HG03064 (cell line): ENCODE data around the gene CHSY3.

Experiments
- ATAC-seq: cut with Tn5 transposase; IDR thresholded peaks from one replicate; pipeline ENCODE4 v1.9.1; 2021; ENCODE audit warnings: low read depth; ENCODE audit not compliant: unreplicated experiment

The CHSY3 gene

DNA sequence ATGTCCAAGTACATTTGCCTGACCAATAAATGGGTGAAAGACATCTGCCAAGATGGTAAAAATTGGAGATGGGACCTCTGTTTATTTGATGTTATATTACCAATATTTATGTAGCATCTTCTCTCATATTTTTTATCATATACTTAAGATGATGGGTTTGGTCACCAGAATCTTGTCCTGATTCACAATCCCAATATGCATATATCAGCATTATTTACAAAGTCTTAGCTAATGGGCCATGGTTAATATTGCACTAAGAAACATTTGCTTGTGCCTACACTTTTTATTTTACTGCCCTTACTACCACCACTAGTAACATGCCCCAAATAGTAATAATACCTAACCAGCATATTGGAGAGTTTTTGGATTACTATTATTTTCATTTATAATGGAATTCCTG lies 116.7 kb downstream of the CHSY3 start:
- no peak for ATAC-seq

DNA sequence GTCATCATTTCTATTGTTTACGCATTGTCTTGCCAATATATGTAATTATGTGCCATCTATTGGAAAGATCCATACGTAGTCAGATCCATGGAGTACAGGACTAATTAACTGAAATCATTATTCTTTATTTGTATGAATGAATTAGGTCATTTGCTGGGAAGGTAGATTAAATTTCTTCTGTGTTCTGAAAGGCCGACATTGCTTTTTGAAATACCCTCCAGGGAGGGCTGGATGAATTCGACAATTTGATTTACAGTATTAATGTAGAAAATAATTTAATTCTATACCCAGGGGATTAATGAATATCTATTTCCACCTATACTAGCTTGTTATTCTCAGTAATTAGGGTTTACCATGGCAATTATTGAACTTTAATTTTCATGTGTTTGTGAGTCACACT lies 117.6 kb downstream of the CHSY3 start:
- ATAC-seq = no peak

DNA sequence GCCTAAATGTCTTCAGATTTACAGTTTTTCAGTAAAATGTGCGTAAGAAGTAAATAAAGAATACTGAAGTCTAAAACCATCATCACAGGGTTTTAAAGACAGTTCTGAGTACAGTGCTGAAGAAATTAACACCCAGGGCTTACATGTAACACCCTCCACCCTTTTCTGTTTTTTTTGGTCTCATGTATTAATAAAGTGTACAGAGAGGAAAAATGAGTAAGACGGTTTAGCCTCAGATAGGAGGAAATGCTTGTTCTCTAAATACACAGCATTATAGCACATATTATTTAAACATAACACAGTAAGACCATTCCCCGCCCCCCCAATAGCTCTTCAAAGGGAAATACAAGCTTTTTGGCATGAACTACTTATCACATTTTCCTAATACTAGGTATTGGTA lies 119.3 kb downstream of the CHSY3 start:
- no peak for ATAC-seq

DNA sequence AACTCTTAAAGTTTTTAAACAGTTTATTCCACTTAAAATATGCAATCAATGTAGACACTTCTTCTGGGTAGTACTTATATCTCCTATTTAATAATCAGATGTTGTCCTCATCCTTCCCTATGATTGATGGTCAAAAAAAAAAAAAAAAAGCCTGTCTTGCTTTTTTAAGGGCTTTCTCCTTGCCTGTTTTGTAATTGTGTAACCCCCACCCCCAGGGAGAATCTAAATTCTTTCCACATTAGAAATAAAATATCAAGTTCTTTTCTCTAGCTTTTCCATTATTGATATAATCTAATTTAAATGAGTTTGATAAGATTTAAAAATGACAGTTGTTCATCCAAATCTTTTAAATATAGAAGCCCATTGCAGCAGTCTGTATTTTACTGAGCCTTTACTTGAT lies 119.7 kb downstream of the CHSY3 start:
- no peak for ATAC-seq

DNA sequence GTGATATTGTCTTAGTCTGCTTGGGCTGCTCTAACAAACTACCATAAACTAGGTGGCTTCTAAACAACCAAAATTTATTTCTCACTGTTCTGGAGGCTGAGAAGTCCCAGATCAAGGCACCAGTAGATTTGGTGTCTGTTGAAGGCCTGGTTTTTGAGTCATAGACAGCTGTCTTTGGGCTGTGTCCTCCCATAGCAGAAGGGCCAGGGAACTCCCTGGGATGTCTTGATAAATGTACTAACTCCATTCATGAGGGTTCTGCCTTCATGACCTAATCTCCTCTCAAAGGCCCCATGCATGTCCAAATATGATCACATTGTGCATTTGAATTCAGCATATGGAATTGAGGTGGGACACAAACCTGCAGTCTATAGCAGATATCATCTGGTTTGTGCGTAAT lies 121.2 kb downstream of the CHSY3 start:
- ATAC-seq = no peak

DNA sequence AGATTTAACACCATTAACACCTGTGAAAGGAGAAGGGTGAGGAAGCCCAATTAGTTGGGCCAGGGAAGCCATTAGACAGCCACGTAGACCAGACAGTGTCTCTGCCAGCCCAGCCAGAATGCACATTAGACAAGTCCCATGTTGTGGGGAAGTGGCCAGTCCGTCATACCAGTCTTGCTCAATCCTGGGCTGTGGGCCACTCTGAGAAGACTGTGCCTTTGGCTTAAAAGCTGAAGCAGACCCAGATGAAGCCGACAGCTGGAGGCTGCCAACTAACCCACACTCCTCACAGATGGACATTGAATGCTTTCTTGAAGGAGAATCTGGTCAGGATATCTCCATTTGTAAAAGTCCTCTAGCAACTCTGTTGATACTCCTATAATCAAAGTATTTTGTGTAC lies 128.5 kb downstream of the CHSY3 start:
- ATAC-seq = no peak

DNA sequence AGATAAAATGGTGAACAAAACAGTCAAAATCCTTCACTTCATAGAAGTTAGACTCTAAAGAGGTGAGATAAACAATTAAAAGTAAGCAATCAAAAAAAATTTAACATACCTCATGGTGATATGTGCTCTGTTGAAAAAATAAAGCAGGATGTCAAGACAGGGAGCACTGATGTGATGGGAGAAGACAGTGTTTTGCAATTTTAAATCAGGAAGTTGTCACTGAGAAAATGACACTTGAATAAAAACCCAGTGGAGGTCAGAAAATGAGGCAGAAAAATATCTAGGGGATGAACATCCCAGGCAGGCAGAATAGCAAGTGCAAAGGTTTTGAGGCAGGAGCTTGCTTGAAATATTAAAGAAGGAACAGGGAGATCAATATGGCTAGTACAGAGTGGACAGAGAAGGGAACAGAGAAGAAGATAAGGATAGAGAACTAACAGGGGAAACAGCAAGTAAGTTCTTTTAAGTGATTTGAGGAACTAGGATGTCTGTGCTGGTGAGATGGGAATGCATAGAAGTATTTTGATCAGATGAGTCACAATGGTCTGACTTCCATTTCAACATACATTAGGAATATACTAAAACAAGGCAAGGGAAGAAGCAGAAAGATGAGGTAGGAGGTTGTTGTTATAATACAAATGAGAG lies 130.4 kb downstream of the CHSY3 start:
- ATAC-seq = no peak

DNA sequence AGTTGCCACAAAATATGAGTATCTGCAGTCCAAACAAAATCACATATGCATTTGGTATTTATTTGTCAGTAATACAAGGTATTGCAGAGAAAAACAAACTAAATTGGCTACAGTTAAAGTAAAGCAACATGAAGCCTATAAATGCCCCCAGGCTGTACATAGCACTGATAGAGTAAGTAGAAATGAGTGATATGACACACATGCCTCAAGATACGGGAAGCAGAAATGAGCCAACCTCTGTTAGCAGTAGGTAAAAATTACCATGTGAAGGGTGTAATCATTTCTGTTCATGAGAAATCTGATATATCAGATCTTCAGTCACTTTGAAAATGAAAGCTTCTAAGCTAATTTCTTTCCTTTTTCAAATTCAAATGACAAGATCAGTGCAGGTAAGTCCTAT lies 131.1 kb downstream of the CHSY3 start:
- ATAC-seq = no peak

DNA sequence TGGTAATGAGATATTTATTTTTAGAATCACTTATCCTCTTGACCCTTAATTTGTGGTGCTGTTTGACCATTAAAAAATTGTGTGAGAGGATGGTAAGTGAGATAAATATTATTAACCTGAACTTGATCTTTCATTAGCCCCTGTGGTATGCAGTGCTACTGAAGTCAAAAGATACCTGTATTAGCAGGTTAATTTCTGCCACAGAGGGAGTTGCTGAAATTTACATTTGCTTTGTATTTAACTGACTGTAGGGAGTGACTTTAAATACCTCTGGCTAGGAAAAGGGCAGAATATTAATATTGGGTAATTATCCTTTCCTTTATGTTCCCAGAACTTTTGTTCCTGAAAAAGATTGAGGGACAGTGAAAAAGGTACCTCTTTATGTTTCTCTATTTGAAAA lies 133.6 kb downstream of the CHSY3 start:
- no peak for ATAC-seq

DNA sequence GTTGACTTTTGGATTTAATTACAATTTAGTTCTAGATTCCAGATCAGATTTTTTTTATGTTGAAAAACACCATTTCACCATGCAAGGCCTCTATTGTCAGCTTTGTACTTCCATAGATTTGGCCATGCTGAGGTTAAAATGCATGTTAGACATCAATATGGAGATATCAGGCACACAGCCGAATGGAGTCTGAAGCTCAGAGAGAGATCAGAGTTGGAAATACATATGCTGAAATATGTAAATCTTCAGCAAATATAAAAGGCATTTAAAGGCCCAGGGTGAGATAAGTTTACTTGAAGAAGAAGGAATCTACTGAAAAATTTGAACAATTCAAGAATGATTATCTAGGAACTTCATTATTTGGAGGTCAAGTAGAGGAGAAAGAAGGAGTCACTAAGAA lies 139.6 kb downstream of the CHSY3 start:
- no peak for ATAC-seq

DNA sequence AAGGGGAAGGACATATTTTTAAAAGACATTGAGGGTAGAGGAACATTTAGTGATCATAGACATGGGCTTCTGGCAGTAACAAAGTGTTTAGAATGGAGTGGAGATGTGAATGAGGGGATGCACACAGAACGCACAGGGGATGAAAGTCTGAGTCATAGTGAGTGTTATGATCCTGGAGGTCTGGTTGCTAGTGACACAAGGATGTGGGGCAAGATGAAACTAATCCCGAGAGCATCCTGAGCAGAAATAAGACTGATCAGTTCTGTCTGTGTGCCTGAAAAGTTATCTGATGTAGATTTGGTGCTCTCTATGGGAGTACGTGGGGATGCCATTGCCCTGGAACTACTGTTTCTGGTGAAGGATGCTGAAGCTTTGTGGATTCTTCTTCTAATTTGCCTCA lies 141.1 kb downstream of the CHSY3 start:
- no peak for ATAC-seq

DNA sequence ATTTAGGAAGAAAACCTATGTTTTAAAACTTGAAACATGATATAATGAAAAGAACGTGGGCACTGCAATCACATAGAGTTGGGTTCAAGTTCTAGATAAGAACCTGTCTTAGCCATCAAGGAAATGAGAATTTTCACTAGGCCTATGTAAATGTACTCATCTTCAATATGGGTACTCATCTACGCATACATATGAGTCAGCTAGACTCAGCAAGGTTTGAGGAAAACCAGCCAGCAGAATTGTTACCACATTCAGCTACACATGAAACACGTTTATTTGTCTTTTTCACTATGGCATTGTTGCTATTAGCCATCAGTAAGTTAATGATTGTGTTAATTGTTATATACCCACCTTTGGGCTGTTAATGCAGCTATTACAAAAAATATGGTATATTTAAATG lies 146.3 kb downstream of the CHSY3 start:
- ATAC-seq = no peak

DNA sequence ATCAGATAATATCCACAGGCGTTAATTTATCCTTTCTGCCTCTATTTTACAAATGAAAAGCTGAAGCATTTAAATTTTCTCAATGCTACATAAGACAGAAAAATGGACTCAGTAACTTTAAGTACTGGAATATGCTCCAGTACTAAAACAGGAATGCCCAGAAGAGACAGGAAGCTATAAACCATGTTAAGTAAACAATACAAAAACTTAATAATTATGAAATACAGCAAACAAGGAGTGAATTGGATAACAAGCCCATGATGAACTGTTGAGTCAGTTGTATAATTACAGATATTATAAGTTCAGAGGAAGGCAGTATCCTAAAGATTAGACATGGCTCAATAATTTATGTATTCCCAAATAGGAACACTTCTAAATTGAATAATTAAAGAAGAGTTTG lies 148.5 kb downstream of the CHSY3 start:
- ATAC-seq = no peak

DNA sequence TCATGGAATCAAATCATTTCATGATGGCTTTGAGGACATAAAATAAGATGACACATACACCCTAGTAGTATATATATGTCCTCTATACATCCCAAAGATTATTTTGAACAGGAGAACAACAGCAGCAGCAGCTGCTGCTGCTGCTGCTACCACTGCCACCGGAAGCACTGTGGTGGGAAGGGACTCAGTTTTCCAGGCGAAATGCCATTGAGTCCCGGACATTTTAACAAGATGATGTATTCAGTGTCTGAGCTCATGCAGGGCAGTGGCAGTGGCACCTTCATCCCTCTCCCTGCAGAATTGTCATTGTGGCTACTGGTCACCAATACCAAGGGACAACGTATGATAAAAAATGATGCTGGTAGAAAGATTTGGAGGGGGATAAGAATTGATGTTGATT lies 151.3 kb downstream of the CHSY3 start:
- no peak for ATAC-seq

DNA sequence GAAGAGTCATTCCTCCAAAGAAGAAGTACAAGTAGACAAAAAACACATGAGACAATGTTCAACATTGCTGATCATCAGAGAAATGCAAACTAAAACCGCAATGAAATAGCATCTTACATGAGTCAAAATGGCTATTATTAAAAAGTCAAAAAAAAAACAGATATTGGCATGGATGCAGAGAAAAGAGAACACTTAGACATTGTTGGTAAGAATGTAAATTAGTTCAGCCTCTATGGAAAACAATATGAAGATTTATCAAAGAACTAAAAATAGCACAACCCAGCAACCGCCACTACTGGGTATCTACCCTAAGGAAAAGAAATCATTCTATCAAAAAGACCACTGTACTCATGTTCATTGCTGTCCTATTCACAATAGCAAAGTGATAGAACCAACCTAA lies 157.5 kb downstream of the CHSY3 start:
- ATAC-seq = no peak

DNA sequence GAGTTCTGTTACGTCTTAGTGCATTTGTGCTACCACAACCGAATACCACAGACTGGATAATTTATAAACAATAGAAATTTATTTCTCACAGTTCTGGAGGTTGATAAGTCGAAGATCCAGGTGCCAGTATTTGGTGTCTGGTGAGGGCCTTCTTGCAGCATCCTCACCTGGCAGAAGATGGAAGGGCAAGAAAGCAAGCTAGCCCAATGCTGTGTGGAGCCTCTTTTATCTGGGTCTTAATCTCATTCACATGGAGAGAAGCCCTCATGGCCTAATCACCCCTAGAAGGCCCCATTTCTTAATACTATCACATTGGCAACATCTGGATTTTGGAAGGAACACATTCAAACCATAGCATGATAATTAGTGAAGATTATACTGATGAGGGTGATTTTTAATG lies 159.3 kb downstream of the CHSY3 start:
- ATAC-seq = no peak

DNA sequence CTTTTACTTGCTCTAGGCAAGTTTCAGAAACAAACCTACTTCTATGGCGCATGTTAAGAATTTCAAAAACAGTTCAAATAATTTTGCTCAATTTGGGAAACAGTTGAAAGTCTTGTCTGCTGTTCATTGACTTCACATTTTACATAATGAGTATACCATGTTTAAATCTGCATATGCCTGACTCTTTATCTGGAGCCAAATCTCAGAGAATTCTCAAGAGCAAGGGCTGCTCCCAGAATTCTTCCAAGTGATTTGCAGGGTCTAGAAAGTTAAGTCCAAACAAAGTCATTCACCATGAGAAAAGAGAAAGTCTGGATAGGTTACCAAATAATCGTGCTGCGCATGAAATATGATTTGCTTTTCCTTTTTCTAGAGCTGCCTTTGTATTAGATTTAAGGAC lies 160.2 kb downstream of the CHSY3 start:
- ATAC-seq = no peak

DNA sequence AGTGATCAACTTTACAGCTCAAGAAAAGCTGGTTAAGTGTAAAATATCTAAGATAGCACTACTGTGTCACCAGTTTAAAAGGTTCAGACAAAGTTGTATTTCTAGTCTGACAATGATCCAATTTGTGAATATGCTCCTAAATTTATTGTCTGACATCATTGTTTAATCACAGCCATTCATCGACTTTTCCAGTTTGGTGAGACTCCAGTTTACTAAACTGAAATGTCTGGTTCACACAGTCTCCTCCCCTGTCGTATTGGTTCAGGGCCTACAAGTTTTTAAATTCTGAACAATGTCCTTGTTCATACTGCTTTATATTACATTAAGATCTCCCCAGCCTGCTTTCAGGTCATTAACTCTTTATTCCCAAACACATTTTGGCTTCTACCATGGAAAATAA lies 161.4 kb downstream of the CHSY3 start:
- no peak for ATAC-seq

DNA sequence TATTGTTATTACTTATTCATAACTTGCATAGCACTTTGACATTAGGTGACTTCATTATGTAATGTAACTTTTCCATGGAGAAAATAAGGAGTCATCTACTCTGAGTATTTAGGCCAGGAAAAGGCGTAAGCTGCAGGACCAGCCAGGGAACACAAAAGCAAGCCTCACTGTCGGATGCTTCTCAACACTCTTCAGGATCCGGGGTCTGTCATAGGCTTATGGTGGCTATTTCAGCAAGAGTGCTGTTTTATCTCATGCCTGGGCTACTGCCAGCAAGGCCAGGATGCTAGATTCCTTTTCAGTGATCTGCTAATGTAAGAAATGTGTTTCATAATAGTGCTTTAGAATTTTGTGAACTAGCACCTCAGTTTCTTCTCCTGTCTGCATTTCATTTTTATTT lies 162.4 kb downstream of the CHSY3 start:
- ATAC-seq = no peak

DNA sequence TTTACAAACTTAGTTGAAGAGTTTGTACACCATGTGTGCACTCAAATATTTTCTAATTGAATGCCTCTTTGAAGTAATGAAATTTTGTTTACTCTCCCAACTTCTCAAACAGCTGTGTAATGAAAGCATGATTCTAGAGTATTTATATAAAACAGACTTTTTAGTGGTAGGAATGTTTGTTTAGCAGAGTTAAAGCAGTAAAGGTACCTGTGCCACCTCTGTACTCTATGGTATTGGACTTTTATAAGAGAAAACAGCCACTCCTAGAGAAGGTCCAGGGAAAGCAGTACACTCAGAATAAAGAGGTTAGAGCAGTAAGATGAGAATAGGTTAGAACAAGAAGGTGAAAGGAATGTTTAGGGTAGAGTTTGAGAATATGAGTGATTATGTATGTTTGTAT lies 163.1 kb downstream of the CHSY3 start:
- ATAC-seq = no peak

DNA sequence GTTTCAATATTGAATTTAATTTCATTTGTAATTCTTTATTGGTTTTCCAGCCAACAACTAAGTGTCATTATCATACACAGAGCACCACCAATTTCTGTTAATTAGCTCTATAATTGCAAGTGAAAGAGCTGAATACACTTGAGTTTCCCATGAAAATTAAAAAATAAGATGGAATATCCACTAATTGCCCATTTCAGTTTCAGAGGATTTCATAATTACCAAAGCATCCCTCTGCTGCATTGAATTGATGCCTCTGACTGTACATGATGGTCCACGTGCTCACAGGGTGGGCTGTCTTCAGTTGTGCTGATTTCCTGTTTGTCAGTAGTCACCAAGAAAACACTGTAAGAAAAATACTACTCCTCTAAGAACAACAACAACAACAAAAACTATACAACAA lies 163.8 kb downstream of the CHSY3 start:
- ATAC-seq = no peak

DNA sequence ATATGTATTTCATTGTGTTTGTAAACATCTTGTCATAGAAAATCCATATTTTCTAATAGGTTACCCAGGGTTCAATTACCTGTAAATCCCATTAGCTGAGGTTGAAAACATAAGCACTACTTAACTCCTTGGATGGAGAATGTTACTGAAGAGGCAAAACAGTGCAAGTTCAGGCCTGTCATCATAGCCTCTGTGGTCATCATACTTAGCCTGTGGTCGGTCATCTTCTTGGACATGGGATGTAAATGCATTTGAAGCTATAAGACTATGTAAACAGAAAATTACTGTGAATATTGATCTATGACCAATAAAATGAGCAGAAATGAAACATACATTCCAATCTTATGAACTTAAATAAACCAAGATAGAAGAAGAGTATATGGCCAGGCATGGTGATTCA lies 164.7 kb downstream of the CHSY3 start:
- ATAC-seq = no peak

DNA sequence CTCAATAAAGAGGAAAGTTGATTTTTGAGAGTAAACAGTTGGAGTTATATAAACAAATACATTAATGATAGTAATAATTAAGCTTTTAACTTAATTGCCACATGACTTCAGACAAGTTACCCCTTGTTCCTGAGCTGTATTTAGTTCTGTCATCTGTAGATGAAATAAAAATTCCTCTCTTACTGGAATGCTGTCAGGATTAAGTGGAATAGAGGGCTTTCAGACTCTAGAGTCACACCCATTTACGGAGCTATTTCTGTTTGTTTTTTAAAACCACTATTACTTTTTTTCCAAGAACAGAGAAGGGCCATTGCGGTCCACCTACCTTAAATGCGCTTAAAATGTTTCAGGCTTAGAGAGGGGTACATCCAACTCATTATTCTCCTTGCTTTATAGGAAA lies 170.6 kb downstream of the CHSY3 start:
- ATAC-seq = no peak
